NCI-H526 treated with DMSO at 0.1 percent for 48 hours (cell line): Measurements from ENCODE around the gene TAT.
A peak's percentile ranks its signal among the peaks of the same experiment; 100 is the strongest.
"Not testable (repeated sequence)": the region's sequence is repeated elsewhere in the genome, so short reads cannot be mapped to it uniquely, and the experiment has no call there.

Experiments
- DNase-seq: peaks from one replicate; lab custom pipeline; 2025; lab: John Stamatoyannopoulos, UW

Gene TAT

GRCh38 chr16:71576971-71577370 is at the start of gene TAT:
TSS of gene TAT (minus strand) at chr16:71577092. CDS start at chr16:71576415, 677 bp downstream.
- no peak for DNase-seq

- peak; percentile 49 for DNase-seq
These were observed 49.3 kb upstream of the TAT start, which contains the start of gene MARVELD3 for GRCh38 chr16:71626018-71626857. TSS of gene MARVELD3 (plus strand) at chr16:71626184. CDS start at chr16:71626230, 46 bp downstream.

- DNase-seq, result no peak
These were observed 48.4 kb upstream of the TAT start for GRCh38 chr16:71625113-71625850.

GRCh38 chr16:71623597-71623996 is 46.7 kb upstream of the TAT start:
- DNase-seq, result no peak

GRCh38 chr16:71622088-71622487 is 45.2 kb upstream of the TAT start:
- no peak for DNase-seq

GRCh38 chr16:71618429-71618828 is 41.5 kb upstream of the TAT start:
- no peak for DNase-seq

- DNase-seq, result not testable (repeated sequence)
These were observed 38.1 kb upstream of the TAT start for GRCh38 chr16:71614956-71615355.

- peak; percentile 52 for DNase-seq
These were observed 34.3 kb upstream of the TAT start for GRCh38 chr16:71610936-71611871.

GRCh38 chr16:71610447-71610846 is 33.6 kb upstream of the TAT start:
- DNase-seq, result no peak

- no peak for DNase-seq
These were observed 32.2 kb upstream of the TAT start for GRCh38 chr16:71609066-71609465.

GRCh38 chr16:71600822-71601221 is 23.9 kb upstream of the TAT start:
- DNase-seq, result no peak

GRCh38 chr16:71598426-71598825 is 21.5 kb upstream of the TAT start:
- DNase-seq, result not testable (repeated sequence)

- DNase-seq, result not testable (repeated sequence)
These were observed 18.5 kb upstream of the TAT start for GRCh38 chr16:71595340-71595826.

GRCh38 chr16:71594000-71594646 is 17.2 kb upstream of the TAT start:
- no peak for DNase-seq

- DNase-seq, result no peak
These were observed 16.4 kb upstream of the TAT start for GRCh38 chr16:71593048-71593999.

- no peak for DNase-seq
These were observed 15.0 kb upstream of the TAT start for GRCh38 chr16:71591917-71592316.

- DNase-seq, result no peak
These were observed 13.7 kb upstream of the TAT start for GRCh38 chr16:71590584-71590983.

- DNase-seq, result not testable (repeated sequence)
These were observed 13.2 kb upstream of the TAT start for GRCh38 chr16:71590071-71590470.

- DNase-seq, result not testable (repeated sequence)
These were observed 12.4 kb upstream of the TAT start for GRCh38 chr16:71589334-71589733.

GRCh38 chr16:71585318-71585703 is 8.4 kb upstream of the TAT start:
- DNase-seq, result peak; percentile 56
